H1 (cell line): ENCODE data around the gene PPOX. TPM values are rescaled to one million over a fixed set of nuclear protein-coding genes. Genes with fewer than 3 reads are reported as not detected.

Experiments
- CTCF ChIA-PET: fragments of 300-600 bp; sonication (Branson Sonifier 250); formaldehyde crosslinking; loops from one replicate; lab custom pipeline; 2021; ENCODE audit not compliant: partially characterized antibody; lab: Charles Lee
- POLR2A ChIA-PET: fragments of 300-600 bp; sonication (Branson Sonifier 250); formaldehyde crosslinking; loops from one replicate; lab custom pipeline; 2021; ENCODE audit warnings: inconsistent platforms; ENCODE audit not compliant: partially characterized antibody; lab: Charles Lee
- DNase-seq, 2 experiments: peaks; one replicate each; pipeline versions ENCODE4 v3.0.0 to v3.0.0-alpha.2; 2010 to 2022; ENCODE audit warnings: low spot score in 2 of 2, low read depth in 1 of 2, mixed read lengths in 1 of 2
- FAIRE-seq: peaks from 2 replicates; lab custom pipeline; 2011; peaks lifted over from hg19 to GRCh38; lab: Jason Lieb, UNC
- H2AFZ ChIP-seq: 2 replicates; pipeline ENCODE4 v1.8.1; 2012; ENCODE audit warnings: low read length, inconsistent platforms
- H2AK5ac ChIP-seq: 2 replicates; pipeline ENCODE4 v1.6.1; 2013; ENCODE audit warnings: low read depth, low read length
- H2BK120ac ChIP-seq: replicated peaks from 2 replicates; pipeline ENCODE3; 2013; ENCODE audit warnings: low read depth, low read length, inconsistent platforms
- H2BK12ac ChIP-seq: 2 replicates; pipeline ENCODE4 v1.6.1; 2013; ENCODE audit warnings: low read depth, low read length
- H2BK15ac ChIP-seq: 2 replicates; pipeline ENCODE4 v1.6.1; 2013; ENCODE audit warnings: low read length
- H2BK20ac ChIP-seq: 2 replicates; pipeline ENCODE4 v1.6.1; 2013; ENCODE audit warnings: low read length
- H2BK5ac ChIP-seq: 2 replicates; pipeline ENCODE4 v1.6.1; 2013; ENCODE audit warnings: low read depth, low read length
- H3K14ac ChIP-seq: 2 replicates; pipeline ENCODE4 v1.6.1; 2013; ENCODE audit warnings: inconsistent platforms; ENCODE audit not compliant: insufficient read length
- H3K18ac ChIP-seq: 2 replicates; pipeline ENCODE4 v1.6.1; 2013; ENCODE audit warnings: low read length; ENCODE audit errors: extremely low read depth
- H3K23ac ChIP-seq: 2 replicates; pipeline ENCODE4 v1.6.1; 2013; ENCODE audit warnings: inconsistent platforms; ENCODE audit not compliant: insufficient read length
- H3K23me2 ChIP-seq: 2 replicates; pipeline ENCODE4 v1.6.1; 2013; ENCODE audit warnings: low read depth, low read length
- H3K27ac ChIP-seq: 2 replicates; pipeline ENCODE4 v1.6.1; 2011; ENCODE audit warnings: low read depth, low read length, inconsistent platforms
- H3K27me3 ChIP-seq, 4 experiments: replicated peaks in 1 of 4; 1 replicate in 1 of 4; 2 replicates in 3 of 4; pipeline versions ENCODE4 v1.6.1 to v1.8.1; 2011 to 2013; ENCODE audit warnings: low read length in 3 of 4, mild to moderate bottlenecking in 3 of 4, inconsistent platforms in 2 of 4, mixed read lengths in 2 of 4, moderate library complexity in 1 of 4; ENCODE audit not compliant: control insufficient read depth in 3 of 4, insufficient read depth in 3 of 4; ENCODE audit errors: extremely low read depth in 1 of 4
- H3K36me3 ChIP-seq, 4 experiments: 2 replicates each; pipeline versions ENCODE4 v1.6.1 to v1.8.1; 2011 to 2013; ENCODE audit warnings: mild to moderate bottlenecking in 4 of 4, low read length in 3 of 4, moderate library complexity in 2 of 4, control low read depth in 1 of 4, inconsistent platforms in 1 of 4; ENCODE audit not compliant: insufficient read depth in 4 of 4, control insufficient read depth in 2 of 4
- H3K4ac ChIP-seq: replicated peaks from 2 replicates; pipeline ENCODE3; 2013; ENCODE audit warnings: low read length, low read depth, mixed read lengths, inconsistent platforms; ENCODE audit not compliant: insufficient read length
- H3K4me1 ChIP-seq, 4 experiments: replicated peaks in 1 of 4; 1 replicate in 1 of 4; 2 replicates in 3 of 4; pipeline versions ENCODE4 v1.6.1 to v1.8.1; 2011 to 2013; ENCODE audit warnings: low read length in 3 of 4, inconsistent platforms in 2 of 4, mixed read lengths in 1 of 4; ENCODE audit not compliant: insufficient read depth in 4 of 4, control insufficient read depth in 3 of 4
- H3K4me2 ChIP-seq, 2 experiments: 2 replicates each; pipeline versions ENCODE4 v1.6.1 to v1.8.1; 2011 to 2013; ENCODE audit warnings: low read depth in 2 of 2, low read length in 2 of 2, control low read depth in 1 of 2, inconsistent platforms in 1 of 2, mild to moderate bottlenecking in 1 of 2; ENCODE audit not compliant: insufficient read depth in 1 of 2
- H3K4me3 ChIP-seq, 4 experiments: fragments of 200-600, 300-600 bp in 1 of 4; sonication (generic), shearing (Covaris generic), sonication (Bioruptor Twin) in 1 of 4; 2 replicates each; pipeline versions ENCODE4 v1.5.1 to v1.8.1; 2011 to 2016; ENCODE audit warnings: low read length in 4 of 4, low read depth in 3 of 4, control low read depth in 2 of 4, inconsistent platforms in 2 of 4, mild to moderate bottlenecking in 2 of 4, mixed read lengths in 1 of 4, moderate library complexity in 1 of 4; ENCODE audit not compliant: insufficient read depth in 2 of 4; ENCODE audit errors: extremely low read depth in 1 of 4
- H3K56ac ChIP-seq: replicated peaks from 2 replicates; pipeline ENCODE3; 2013; ENCODE audit warnings: low read depth, mild to moderate bottlenecking, mixed read lengths, low read length, inconsistent platforms; ENCODE audit not compliant: insufficient read length
- H3K79me1 ChIP-seq: 2 replicates; pipeline ENCODE4 v1.6.1; 2013; ENCODE audit warnings: low read depth, low read length, control low read depth
- H3K79me2 ChIP-seq, 2 experiments: 2 replicates each; pipeline versions ENCODE4 v1.6.1 to v1.8.1; 2012 to 2013; ENCODE audit warnings: low read length in 2 of 2, mild to moderate bottlenecking in 2 of 2, inconsistent platforms in 1 of 2; ENCODE audit not compliant: insufficient read depth in 2 of 2, control insufficient read depth in 1 of 2
- H3K9ac ChIP-seq, 4 experiments: replicated peaks in 1 of 4; 1 replicate in 1 of 4; 2 replicates in 3 of 4; pipeline versions ENCODE4 v1.6.1 to v1.8.1; 2011 to 2013; ENCODE audit warnings: low read depth in 3 of 4, low read length in 3 of 4, control low read depth in 2 of 4, mild to moderate bottlenecking in 2 of 4, moderate library complexity in 2 of 4, inconsistent platforms in 1 of 4; ENCODE audit errors: extremely low read depth in 1 of 4
- H3K9me3 ChIP-seq, 2 experiments: 2 replicates each; pipeline versions ENCODE4 v1.6.1 to v1.8.1; 2012 to 2013; ENCODE audit warnings: mild to moderate bottlenecking in 2 of 2, moderate library complexity in 2 of 2, control low read depth in 1 of 2, inconsistent platforms in 1 of 2, low read depth in 1 of 2, low read length in 1 of 2, mixed read lengths in 1 of 2; ENCODE audit not compliant: insufficient read depth in 2 of 2
- H4K20me1 ChIP-seq, 2 experiments: replicated peaks in 1 of 2; 2 replicates each; pipeline versions ENCODE3 to v1.8.1; 2011 to 2013; ENCODE audit warnings: inconsistent platforms in 2 of 2, low read length in 2 of 2, mild to moderate bottlenecking in 1 of 2; ENCODE audit not compliant: insufficient read depth in 2 of 2, control insufficient read depth in 1 of 2
- H4K5ac ChIP-seq: 2 replicates; pipeline ENCODE4 v1.6.1; 2013; ENCODE audit warnings: low read length, low read depth, mixed read lengths, inconsistent platforms; ENCODE audit not compliant: insufficient read length
- H4K8ac ChIP-seq: 2 replicates; pipeline ENCODE4 v1.8.0; 2013; ENCODE audit warnings: mild to moderate bottlenecking, moderate library complexity, low read length, inconsistent platforms; ENCODE audit not compliant: insufficient read depth; ENCODE audit errors: extremely low read depth
- H4K91ac ChIP-seq: replicated peaks from 2 replicates; pipeline ENCODE3; 2013; ENCODE audit warnings: low read length, mixed read lengths, inconsistent platforms; ENCODE audit not compliant: insufficient read length
- ASH2L ChIP-seq: fragments of 200-600, 300-600 bp; sonication (generic); IDR thresholded peaks from one replicate; pipeline ENCODE4 v1.7.1; 2017; ENCODE audit warnings: low read length
- ATF3 ChIP-seq: IDR thresholded peaks from 2 replicates; pipeline ENCODE4 v1.6.1; 2011; ENCODE audit warnings: low read depth, mild to moderate bottlenecking, low read length; ENCODE audit not compliant: insufficient read depth
- BCL11A ChIP-seq, 2 experiments: IDR thresholded peaks; one replicate each; pipeline ENCODE4 v1.6.1; 2011; ENCODE audit warnings: low read depth in 2 of 2, low read length in 2 of 2, mild to moderate bottlenecking in 2 of 2
- CBX5 ChIP-seq: fragments of 300-800, 300-1000 bp; sonication (generic); IDR thresholded peaks from 2 replicates; pipeline ENCODE4 v1.7.1; 2016; ENCODE audit warnings: antibody characterized with exemption, low read length, low read depth
- CBX8 ChIP-seq: fragments of 300-800, 300-1000 bp; sonication (generic); IDR thresholded peaks from 2 replicates; pipeline ENCODE4 v1.7.1; 2016; ENCODE audit warnings: low read depth, low read length, borderline replicate concordance
- EGR1 ChIP-seq: IDR thresholded peaks from 2 replicates; pipeline ENCODE4 v1.6.1; 2011; ENCODE audit warnings: low read depth, low read length, borderline replicate concordance
- GABPA ChIP-seq: IDR thresholded peaks from 2 replicates; pipeline ENCODE4 v1.6.1; 2011; ENCODE audit warnings: mild to moderate bottlenecking, low read length, moderate library complexity, borderline replicate concordance; ENCODE audit not compliant: insufficient read depth
- KDM4A ChIP-seq: IDR thresholded peaks from one replicate; pipeline ENCODE4 v1.7.1; 2012; ENCODE audit warnings: low read depth, mild to moderate bottlenecking, moderate library complexity, low read length, inconsistent platforms; ENCODE audit not compliant: severe bottlenecking
- PHF8 ChIP-seq: fragments of 200-600 bp; sonication (generic); conservative IDR thresholded peaks from 2 replicates; pipeline ENCODE4 v1.7.1; 2012; ENCODE audit warnings: low read depth, mild to moderate bottlenecking, inconsistent platforms, low read length, moderate library complexity
- RFX5 ChIP-seq: IDR thresholded peaks from 2 replicates; pipeline ENCODE4 v1.6.1; 2011; ENCODE audit warnings: low read depth, low read length, improper control_type of control experiment, borderline replicate concordance
- SAP30 ChIP-seq: fragments of 300-600 bp; sonication (generic); IDR thresholded peaks from 2 replicates; pipeline ENCODE4 v1.7.1; 2012; ENCODE audit warnings: low read length, moderate library complexity, mild to moderate bottlenecking, inconsistent platforms; ENCODE audit not compliant: insufficient read depth, insufficient replicate concordance
- TAF1 ChIP-seq: IDR thresholded peaks from 2 replicates; pipeline ENCODE4 v1.6.1; 2011; ENCODE audit warnings: mild to moderate bottlenecking, low read depth, low read length
- TBP ChIP-seq: IDR thresholded peaks from 2 replicates; pipeline ENCODE4 v1.6.1; 2011; ENCODE audit warnings: low read depth, low read length, improper control_type of control experiment
- TEAD4 ChIP-seq: IDR thresholded peaks from 2 replicates; pipeline ENCODE4 v1.6.1; 2012; ENCODE audit warnings: low read depth, low read length, inconsistent platforms, mixed read lengths
- WGBS, 2 experiments: shearing (Covaris generic) in 1 of 2; methylation state at CpG; one replicate each; pipeline versions ENCODE4 v1.1.6 to v1.1.7; 2013 to 2015; ENCODE audit warnings: low lambda C conversion rate in 2 of 2, mixed read lengths in 2 of 2, inconsistent platforms in 1 of 2, low coverage in 1 of 2, missing lambda C conversion rate in 1 of 2; ENCODE audit not compliant: insufficient replicate concordance in 2 of 2, insufficient coverage in 1 of 2, insufficient read length in 1 of 2; ENCODE audit errors: extremely low coverage in 1 of 2, missing lambda C conversion rate in 1 of 2; 5-methylcytosine and 5-hydroxymethylcytosine counted together
- polyA plus RNA-seq, 7 experiments: library from polyadenylated mRNA; depleted of rRNA in 3 of 7; stranded (reverse) in 5 of 7; unstranded in 2 of 7; fragments of >200 nt in 5 of 7; fragments of 200-250 nt in 2 of 7; gene quantifications; 1 replicate in 5 of 7; 2 replicates in 1 of 7; 4 replicates in 1 of 7; pipeline versions ENCODE4 v1.2.1 to v1.2.3, GENCODE V29; 2011 to 2013; ENCODE audit warnings: missing spikeins in 2 of 7, mixed read lengths in 2 of 7
- total RNA-seq: library from RNA; stranded (reverse); fragmentation: NEBNext Ultra II Directional; extraction: Animal tissue kit (Norgen Biotek cat#: 25700); gene quantifications from 2 replicates; pipeline ENCODE4 v1.2.1, GENCODE V29; 2021

PPOX gene
- total and polyA plus RNA-seq, 2 of the 8 experiments (the other 6 are each of a cell fraction or from before 2014, with no cell fraction given) = 39.4 to 40.4 TPM

GRCh38 chr1:161220002-161220401, 53.8 kb downstream of the PPOX start:
- Histone ChIP-seq H2BK20ac (no peak overlapping the region), H3K27me3 (0 out of 7 replicates have a peak, but pooled peaks cover 0 to 2% (median 0%) of the 10 kb centered on the region in 4 experiments), H3K79me1 (no peaks in the 10 kb centered on the region), H3K23ac (no peak overlapping the region), H3K4ac (no peak overlapping the region), H4K20me1 (no peaks in the 10 kb centered on the region), H2BK12ac (no peak overlapping the region), H4K91ac (no peak overlapping the region), H2AFZ (no peak overlapping the region), H3K9ac (no peak overlapping the region), H4K5ac (no peak overlapping the region), H3K9me3 (no peaks in the 10 kb centered on the region), H3K4me2 (no peak overlapping the region), H2AK5ac (no peak overlapping the region), H3K14ac (no peak overlapping the region), H3K27ac (no peak overlapping the region), H2BK15ac (no peak overlapping the region), H3K79me2 (no peaks in the 10 kb centered on the region), H2BK120ac (no peak overlapping the region), H3K23me2 (no peaks in the 10 kb centered on the region), H3K56ac (no peak overlapping the region), H3K4me3 (no peak overlapping the region), H2BK5ac (no peak overlapping the region), H3K36me3 (no peaks in the 10 kb centered on the region), H4K8ac (no peak overlapping the region), H3K18ac (no peak overlapping the region), H3K4me1 (peaks cover 0 to 13% (median 0%) of the 10 kb centered on the region in 4 experiments; a peak in 3 of 7 replicates)
- ChIA-PET POLR2A (interaction anchor here (0.7 to 9.9 kb wide), 7 partner anchors 9 to 70 kb away, joined by 3 to 82 read pairs (median 5); partner anchors contain the start of genes ADAMTS4 and NDUFS2), CTCF (interaction anchor here (0.8 to 23.7 kb wide), 12 partner anchors 8 to 167 kb away, joined by 3 to 427 read pairs (median 12); partner anchors contain the start of genes ADAMTS4, NDUFS2, PPOX and TOMM40L)
- 95% methylated on average over 5 of the region's 5 CpGs; no CpG with 5 or more reads in 1 of the 2 experiments for WGBS, 2 experiments
- FAIRE-seq (no peak), DNase-seq (no peak)
- no peak for TF ChIP-seq BCL11A (IDR thresholded peaks at IDR 0.05; ENCODE audit: low read depth in 2 of 2, low read length in 2 of 2)
- no peak for TF ChIP-seq CBX5
- no peak for TF ChIP-seq ATF3
- TF ChIP-seq TAF1 = no peak
- TF ChIP-seq RFX5 = no peak
- TF ChIP-seq CBX8 = no peak
- TF ChIP-seq PHF8 = no peak
- TF ChIP-seq SAP30 = no peak
- no peak for TF ChIP-seq GABPA
- TF ChIP-seq EGR1 = no peak
- TF ChIP-seq TBP = no peak
- TF ChIP-seq TEAD4 = no peak
- no peak for TF ChIP-seq KDM4A
- TF ChIP-seq ASH2L = no peak
